ENCODE data around the gene SLC43A1.

Gene SLC43A1

GRCh38 chr11:57549983-57550382 is 34.5 kb upstream of the SLC43A1 start:
- DNase-seq (ENCODE audit: extremely low read depth, low read depth) = no peak

GRCh38 chr11:57547854-57548377 is 32.4 kb upstream of the SLC43A1 start:
- TF ChIP-seq CTCF (IDR thresholded peaks at IDR 0.05; ENCODE audit: low read depth, low read length) = no peak
- no peak for DNase-seq (ENCODE audit: extremely low read depth, low read depth)

More at GRCh38 chr11:57549983-57550382, 34.5 kb upstream of the SLC43A1 start:
- TF ChIP-seq CTCF (IDR thresholded peaks at IDR 0.05; ENCODE audit: low read depth, low read length) = no peak

- no peak for DNase-seq (ENCODE audit: extremely low read depth, low read depth)
Observed at GRCh38 chr11:57546869-57547475, 31.5 kb upstream of the SLC43A1 start.

GRCh38 chr11:57546451-57546850 is 30.9 kb upstream of the SLC43A1 start:
- no peak for TF ChIP-seq CTCF (IDR thresholded peaks at IDR 0.05; ENCODE audit: low read depth, low read length)
- DNase-seq (ENCODE audit: extremely low read depth, low read depth) = no peak

More at GRCh38 chr11:57546869-57547475, 31.5 kb upstream of the SLC43A1 start:
- peak; percentile 14 for TF ChIP-seq CTCF (IDR thresholded peaks at IDR 0.05; ENCODE audit: low read depth, low read length)

GRCh38 chr11:57545883-57546282 is 30.4 kb upstream of the SLC43A1 start:
- TF ChIP-seq CTCF (IDR thresholded peaks at IDR 0.05; ENCODE audit: low read depth, low read length) = no peak
- no peak for DNase-seq (ENCODE audit: extremely low read depth, low read depth)

GRCh38 chr11:57544566-57544965 is 29.1 kb upstream of the SLC43A1 start:
- TF ChIP-seq CTCF (IDR thresholded peaks at IDR 0.05; ENCODE audit: low read depth, low read length) = no peak
- no peak for DNase-seq (ENCODE audit: extremely low read depth, low read depth)

GRCh38 chr11:57543593-57543992 is 28.1 kb upstream of the SLC43A1 start:
- no peak for DNase-seq (ENCODE audit: extremely low read depth, low read depth)
- TF ChIP-seq CTCF (IDR thresholded peaks at IDR 0.05; ENCODE audit: low read depth, low read length) = no peak

Data from AG09319 (cell line).